WTC11 (cell line): ENCODE data around the gene KRT14. TPM values are rescaled to one million over a fixed set of nuclear protein-coding genes. Genes with fewer than 3 reads are reported as not detected.

Experiments used
- ATAC-seq: fragments of 200-7000 bp; cut with Tn5 transposase; 2 replicates; pipeline ENCODE4 v1.10.0; 2021; ENCODE audit warnings: mild to moderate bottlenecking, moderate library complexity
- CTCF ChIA-PET: fragments of 300-600 bp; sonication (Branson Sonifier 250); formaldehyde crosslinking; loops from one replicate; lab custom pipeline; 2021; ENCODE audit warnings: antibody characterized with exemption; lab: Charles Lee
- POLR2A ChIA-PET: fragments of 350-600 bp; sonication (Branson Sonifier 250); formaldehyde crosslinking; loops from one replicate; lab custom pipeline; 2021; ENCODE audit warnings: antibody characterized with exemption; lab: Charles Lee
- DNase-seq: peaks from one replicate; pipeline ENCODE4 v3.0.0; 2021; ENCODE audit warnings: low spot score
- H3K27ac Mint-ChIP-seq: 2 replicates; pipeline ENCODE4 v1.8.0; 2021; ENCODE audit warnings: mixed read lengths
- H3K27me3 Mint-ChIP-seq: 2 replicates; pipeline ENCODE4 v1.8.0; 2021; ENCODE audit warnings: low read depth, mild to moderate bottlenecking, moderate library complexity, mixed read lengths
- H3K36me3 Mint-ChIP-seq: 2 replicates; pipeline ENCODE4 v1.8.0; 2021; ENCODE audit warnings: mixed read lengths
- H3K4me1 Mint-ChIP-seq: 2 replicates; pipeline ENCODE4 v1.8.0; 2022; ENCODE audit warnings: mixed read lengths
- H3K4me3 Mint-ChIP-seq: 2 replicates; pipeline ENCODE4 v1.8.0; 2021; ENCODE audit warnings: mild to moderate bottlenecking, moderate library complexity, mixed read lengths
- H3K9me3 Mint-ChIP-seq: 2 replicates; pipeline ENCODE4 v1.8.0; 2021; ENCODE audit warnings: mixed read lengths
- EMX1 ChIP-seq: fragments of 250-450 bp; sonication (Bioruptor Pico); IDR thresholded peaks from 2 replicates; pipeline ENCODE4 v1.8.0; 2021; ENCODE audit warnings: mild to moderate bottlenecking
- FOXJ3 ChIP-seq: sonication (generic); formaldehyde crosslinking; IDR thresholded peaks from 2 replicates; pipeline ENCODE4 v1.9.0; 2021; ENCODE audit warnings: missing genetic modification reagents, mild to moderate bottlenecking, borderline replicate concordance
- FOXP1 ChIP-seq: sonication (generic); formaldehyde crosslinking; IDR thresholded peaks from 2 replicates; pipeline ENCODE4 v1.8.0; 2022; ENCODE audit warnings: missing genetic modification reagents, mild to moderate bottlenecking, moderate library complexity, borderline replicate concordance
- FOXP4 ChIP-seq: sonication (generic); formaldehyde crosslinking; IDR thresholded peaks from 2 replicates; pipeline ENCODE4 v1.8.0; 2022; ENCODE audit warnings: mild to moderate bottlenecking, missing genetic modification reagents
- JUN ChIP-seq: sonication (generic); formaldehyde crosslinking; IDR thresholded peaks from 2 replicates; pipeline ENCODE4 v1.8.0; 2023; ENCODE audit warnings: mild to moderate bottlenecking, missing genetic modification reagents
- MYBL2 ChIP-seq: sonication (generic); formaldehyde crosslinking; IDR thresholded peaks from 2 replicates; pipeline ENCODE4 v1.8.1; 2023; ENCODE audit warnings: mild to moderate bottlenecking, moderate library complexity, missing genetic modification reagents
- NFE2L1 ChIP-seq: sonication (generic); formaldehyde crosslinking; IDR thresholded peaks from 2 replicates; pipeline ENCODE4 v1.8.1; 2023; ENCODE audit warnings: missing genetic modification reagents
- NR1H2 ChIP-seq: sonication (generic); formaldehyde crosslinking; IDR thresholded peaks from 2 replicates; pipeline ENCODE4 v1.9.0; 2021; ENCODE audit warnings: mild to moderate bottlenecking, moderate library complexity, missing genetic modification reagents
- NR3C1 ChIP-seq: sonication (generic); formaldehyde crosslinking; conservative IDR thresholded peaks from 2 replicates; pipeline ENCODE4 v1.8.1; 2023; ENCODE audit warnings: low read depth, mild to moderate bottlenecking, missing genetic modification reagents
- SP1 ChIP-seq: sonication (generic); formaldehyde crosslinking; conservative IDR thresholded peaks from 2 replicates; pipeline ENCODE4 v1.8.1; 2022; ENCODE audit warnings: missing genetic modification reagents
- STAT6 ChIP-seq: sonication (generic); formaldehyde crosslinking; conservative IDR thresholded peaks from 2 replicates; pipeline ENCODE4 v1.8.1; 2023; ENCODE audit warnings: mild to moderate bottlenecking, low read depth, missing genetic modification reagents, moderate library complexity
- TEAD1 ChIP-seq: sonication (generic); formaldehyde crosslinking; IDR thresholded peaks from 2 replicates; pipeline ENCODE4 v1.8.0; 2022; ENCODE audit warnings: mild to moderate bottlenecking, missing genetic modification reagents
- ZBTB21 ChIP-seq: sonication (generic); formaldehyde crosslinking; IDR thresholded peaks from 2 replicates; pipeline ENCODE4 v1.8.1; 2023; ENCODE audit warnings: mild to moderate bottlenecking, missing genetic modification reagents, borderline replicate concordance
- ZNF263 ChIP-seq: sonication (generic); formaldehyde crosslinking; IDR thresholded peaks from 2 replicates; pipeline ENCODE4 v1.8.1; 2022; ENCODE audit warnings: low read depth, mild to moderate bottlenecking, moderate library complexity, missing genetic modification reagents
- ZNF532 ChIP-seq: fragments of 250-450 bp; sonication (Bioruptor Pico); IDR thresholded peaks from 2 replicates; pipeline ENCODE4 v1.9.0; 2021; ENCODE audit warnings: mild to moderate bottlenecking, borderline replicate concordance
- total RNA-seq: library from RNA; stranded (reverse); gene quantifications from 3 replicates; pipeline ENCODE4 v1.2.3, GENCODE V29; 2021
- TF ChIP-seq, protein P1 (sequence below): sonication (generic); formaldehyde crosslinking; IDR thresholded peaks from 2 replicates; pipeline ENCODE4 v1.8.0; 2022; ENCODE audit warnings: mild to moderate bottlenecking, missing genetic modification reagents
- TF ChIP-seq, protein P2 (sequence below): fragments of 250-450 bp; sonication (Bioruptor Pico); IDR thresholded peaks from 2 replicates; pipeline ENCODE4 v1.8.0; 2021; ENCODE audit warnings: mild to moderate bottlenecking
- TF ChIP-seq, protein P3 (sequence below): fragments of 200-600 bp; IDR thresholded peaks from 2 replicates; pipeline ENCODE4 v1.8.0; 2022; ENCODE audit warnings: antibody characterized with exemption
- TF ChIP-seq, protein P4 (sequence below): sonication (generic); formaldehyde crosslinking; IDR thresholded peaks from 2 replicates; pipeline ENCODE4 v1.8.1; 2022; ENCODE audit warnings: missing genetic modification reagents, borderline replicate concordance

KRT14 gene
- total RNA-seq, 1 experiment from 2014 or later: not detected

- no peak overlapping the region for H3K27ac Mint-ChIP-seq
- H3K36me3 Mint-ChIP-seq: no peaks in the 10 kb centered on the region
- H3K4me3 Mint-ChIP-seq: no peak overlapping the region
- DNase-seq (no peak), ATAC-seq (no peak)
- H3K4me1 Mint-ChIP-seq: 0 out of 2 replicates have a peak, but pooled peaks cover 3% of the 10 kb centered on the region
- no peaks in the 10 kb centered on the region; the same call in 1 of the 2 replicates for H3K27me3 Mint-ChIP-seq
- no peak for TF ChIP-seq FOXP1 (CRISPR knock-in tag)
- TF ChIP-seq, protein P1, sequence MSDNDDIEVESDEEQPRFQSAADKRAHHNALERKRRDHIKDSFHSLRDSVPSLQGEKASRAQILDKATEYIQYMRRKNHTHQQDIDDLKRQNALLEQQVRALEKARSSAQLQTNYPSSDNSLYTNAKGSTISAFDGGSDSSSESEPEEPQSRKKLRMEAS (CRISPR knock-in tag): no peak
- TF ChIP-seq, protein P2, sequence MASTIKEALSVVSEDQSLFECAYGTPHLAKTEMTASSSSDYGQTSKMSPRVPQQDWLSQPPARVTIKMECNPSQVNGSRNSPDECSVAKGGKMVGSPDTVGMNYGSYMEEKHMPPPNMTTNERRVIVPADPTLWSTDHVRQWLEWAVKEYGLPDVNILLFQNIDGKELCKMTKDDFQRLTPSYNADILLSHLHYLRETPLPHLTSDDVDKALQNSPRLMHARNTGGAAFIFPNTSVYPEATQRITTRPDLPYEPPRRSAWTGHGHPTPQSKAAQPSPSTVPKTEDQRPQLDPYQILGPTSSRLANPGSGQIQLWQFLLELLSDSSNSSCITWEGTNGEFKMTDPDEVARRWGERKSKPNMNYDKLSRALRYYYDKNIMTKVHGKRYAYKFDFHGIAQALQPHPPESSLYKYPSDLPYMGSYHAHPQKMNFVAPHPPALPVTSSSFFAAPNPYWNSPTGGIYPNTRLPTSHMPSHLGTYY (CRISPR knock-in tag): no peak
- ChIA-PET POLR2A (no interaction called here), CTCF (interaction anchor here (1.2 to 2.9 kb wide), 4 partner anchors 46 to 70 kb away, joined by 4 to 9 read pairs (median 7); no protein-coding TSS in a partner anchor)
- 0 out of 2 replicates have a peak, but pooled peaks cover 3% of the 10 kb centered on the region for H3K9me3 Mint-ChIP-seq
Observed at GRCh38 chr17:41595585-41595984, 8.9 kb upstream of the KRT14 start.

GRCh38 chr17:41594363-41594915, 7.7 kb upstream of the KRT14 start:
- ChIA-PET POLR2A (no interaction called here), CTCF (interaction anchor here (1.1 to 3.5 kb wide), 5 partner anchors 15 to 68 kb away, joined by 3 to 11 read pairs (median 4); no protein-coding TSS in a partner anchor)
- H3K36me3 Mint-ChIP-seq: no peaks in the 10 kb centered on the region
- H3K27me3 Mint-ChIP-seq: no peaks in the 10 kb centered on the region; the same call in 1 of the 2 replicates
- no peak for DNase-seq
- TF ChIP-seq, protein P3, sequence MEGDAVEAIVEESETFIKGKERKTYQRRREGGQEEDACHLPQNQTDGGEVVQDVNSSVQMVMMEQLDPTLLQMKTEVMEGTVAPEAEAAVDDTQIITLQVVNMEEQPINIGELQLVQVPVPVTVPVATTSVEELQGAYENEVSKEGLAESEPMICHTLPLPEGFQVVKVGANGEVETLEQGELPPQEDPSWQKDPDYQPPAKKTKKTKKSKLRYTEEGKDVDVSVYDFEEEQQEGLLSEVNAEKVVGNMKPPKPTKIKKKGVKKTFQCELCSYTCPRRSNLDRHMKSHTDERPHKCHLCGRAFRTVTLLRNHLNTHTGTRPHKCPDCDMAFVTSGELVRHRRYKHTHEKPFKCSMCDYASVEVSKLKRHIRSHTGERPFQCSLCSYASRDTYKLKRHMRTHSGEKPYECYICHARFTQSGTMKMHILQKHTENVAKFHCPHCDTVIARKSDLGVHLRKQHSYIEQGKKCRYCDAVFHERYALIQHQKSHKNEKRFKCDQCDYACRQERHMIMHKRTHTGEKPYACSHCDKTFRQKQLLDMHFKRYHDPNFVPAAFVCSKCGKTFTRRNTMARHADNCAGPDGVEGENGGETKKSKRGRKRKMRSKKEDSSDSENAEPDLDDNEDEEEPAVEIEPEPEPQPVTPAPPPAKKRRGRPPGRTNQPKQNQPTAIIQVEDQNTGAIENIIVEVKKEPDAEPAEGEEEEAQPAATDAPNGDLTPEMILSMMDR: no peak
- TF ChIP-seq MYBL2 (CRISPR knock-in tag): no peak
- no peak for TF ChIP-seq FOXJ3 (CRISPR knock-in tag)
- no peak for TF ChIP-seq FOXP1 (CRISPR knock-in tag)
- TF ChIP-seq ZNF263 (CRISPR knock-in tag): no peak
- no peak for TF ChIP-seq NR3C1
- TF ChIP-seq STAT6 (CRISPR knock-in tag): no peak
- no peak for TF ChIP-seq FOXP4
- no peak for TF ChIP-seq NFE2L1 (CRISPR knock-in tag)
- no peak for TF ChIP-seq TEAD1
- TF ChIP-seq, protein P4, sequence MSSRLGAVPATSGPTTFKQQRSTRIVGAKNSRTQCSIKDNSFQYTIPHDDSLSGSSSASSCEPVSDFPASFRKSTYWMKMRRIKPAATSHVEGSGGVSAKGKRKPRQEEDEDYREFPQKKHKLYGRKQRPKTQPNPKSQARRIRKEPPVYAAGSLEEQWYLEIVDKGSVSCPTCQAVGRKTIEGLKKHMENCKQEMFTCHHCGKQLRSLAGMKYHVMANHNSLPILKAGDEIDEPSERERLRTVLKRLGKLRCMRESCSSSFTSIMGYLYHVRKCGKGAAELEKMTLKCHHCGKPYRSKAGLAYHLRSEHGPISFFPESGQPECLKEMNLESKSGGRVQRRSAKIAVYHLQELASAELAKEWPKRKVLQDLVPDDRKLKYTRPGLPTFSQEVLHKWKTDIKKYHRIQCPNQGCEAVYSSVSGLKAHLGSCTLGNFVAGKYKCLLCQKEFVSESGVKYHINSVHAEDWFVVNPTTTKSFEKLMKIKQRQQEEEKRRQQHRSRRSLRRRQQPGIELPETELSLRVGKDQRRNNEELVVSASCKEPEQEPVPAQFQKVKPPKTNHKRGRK: no peak
- TF ChIP-seq SP1: no peak
- no peak for TF ChIP-seq ZNF532 (CRISPR knock-in tag)
- no peak for TF ChIP-seq JUN (CRISPR knock-in tag)
- TF ChIP-seq NR1H2 (CRISPR knock-in tag): no peak
- TF ChIP-seq ZBTB21: no peak
- TF ChIP-seq EMX1: no peak
- 0 out of 2 replicates have a peak, but pooled peaks cover 3% of the 10 kb centered on the region for H3K9me3 Mint-ChIP-seq
- ATAC-seq: no peak
- H3K4me1 Mint-ChIP-seq: peaks cover 1% of the 10 kb centered on the region
- no peak overlapping the region for H3K4me3 Mint-ChIP-seq
- H3K27ac Mint-ChIP-seq: no peak overlapping the region
